Left lung (tissue), 10 donors: ENCODE results near the gene ENOX2. TPM values are rescaled to one million over a fixed set of nuclear protein-coding genes. Genes with fewer than 3 reads are reported as not detected.

Experiments used
- ATAC-seq: fragments of 200-7000 bp; cut with Tn5 transposase; one replicate; pipeline ENCODE4 v1.9.1; 2020; ENCODE audit warnings: moderate library complexity
- DNase-seq, 4 donors: peaks; one replicate each; pipeline ENCODE4 v3.0.0-alpha.2; 2013 to 2020
- H3K27ac ChIP-seq, 2 donors: fragments of 200-600 bp; sonication (generic) in 1 of 2; one replicate each; pipeline versions ENCODE4 v1.5.0 to v1.8.0; 2020 to 2021
- H3K27me3 ChIP-seq, 2 donors: fragments of 200-600 bp; sonication (generic) in 1 of 2; one replicate each; pipeline versions ENCODE4 v1.5.0 to v1.8.0; 2020 to 2021
- H3K36me3 ChIP-seq, 2 donors: fragments of 200-600 bp; sonication (generic) in 1 of 2; one replicate each; pipeline versions ENCODE4 v1.5.0 to v1.8.0; 2020 to 2021
- H3K4me1 ChIP-seq, 2 donors: fragments of 200-600 bp; one replicate each; pipeline ENCODE4 v1.8.0; 2021
- H3K4me3 ChIP-seq, 2 donors: fragments of 200-600 bp; sonication (generic) in 1 of 2; one replicate each; pipeline versions ENCODE4 v1.5.0 to v1.8.0; 2020 to 2021; ENCODE audit warnings: mild to moderate bottlenecking in 1 of 2
- H3K9me3 ChIP-seq, 2 donors: fragments of 200-600 bp; sonication (generic) in 1 of 2; one replicate each; pipeline versions ENCODE4 v1.5.0 to v1.8.0; 2020 to 2021
- intact Hi-C, 2 donors: fragments of 100-400 bp; cut with DNase I; formaldehyde crosslinking; loops; one replicate each; pipeline versions ENCODE4 v1.11.2 to v1.14.2; 2022
- polyA plus RNA-seq, 6 donors: library from polyadenylated mRNA; unstranded; fragments of 120-200 nt; gene quantifications; one replicate each; pipeline ENCODE4 v1.2.1, GENCODE V29; 2013; ENCODE audit not compliant: insufficient read length in 6 of 6
- total RNA-seq, 2 donors: library from RNA; stranded (reverse); fragmentation: NEBNext Ultra II Directional; extraction: Animal tissue kit (Norgen Biotek cat#: 25700); gene quantifications; one replicate each; pipeline ENCODE4 v1.2.1, GENCODE V29; 2021
- TF ChIP-seq, protein P1 (sequence below), 2 donors: fragments of 200-600 bp; sonication (generic) in 1 of 2; IDR thresholded peaks; one replicate each; pipeline versions ENCODE4 v1.5.0 to v1.8.0; 2021; ENCODE audit warnings: antibody characterized with exemption in 2 of 2
- donor health status: DM: no; HTN: yes; CAD: no.
- donor health status: DM: no; HTN: no; CAD: no.

The ENOX2 gene
- total and polyA plus RNA-seq, 8 donors = 2.0 to 13.4 (median 11.0) TPM

- intact Hi-C loops = no loop called here
- no peak overlapping the region for H3K27ac ChIP-seq
- ATAC-seq = no peak
Measured at GRCh38 chrX:130718137-130718536, 184.9 kb downstream of the ENOX2 start.

DNA sequence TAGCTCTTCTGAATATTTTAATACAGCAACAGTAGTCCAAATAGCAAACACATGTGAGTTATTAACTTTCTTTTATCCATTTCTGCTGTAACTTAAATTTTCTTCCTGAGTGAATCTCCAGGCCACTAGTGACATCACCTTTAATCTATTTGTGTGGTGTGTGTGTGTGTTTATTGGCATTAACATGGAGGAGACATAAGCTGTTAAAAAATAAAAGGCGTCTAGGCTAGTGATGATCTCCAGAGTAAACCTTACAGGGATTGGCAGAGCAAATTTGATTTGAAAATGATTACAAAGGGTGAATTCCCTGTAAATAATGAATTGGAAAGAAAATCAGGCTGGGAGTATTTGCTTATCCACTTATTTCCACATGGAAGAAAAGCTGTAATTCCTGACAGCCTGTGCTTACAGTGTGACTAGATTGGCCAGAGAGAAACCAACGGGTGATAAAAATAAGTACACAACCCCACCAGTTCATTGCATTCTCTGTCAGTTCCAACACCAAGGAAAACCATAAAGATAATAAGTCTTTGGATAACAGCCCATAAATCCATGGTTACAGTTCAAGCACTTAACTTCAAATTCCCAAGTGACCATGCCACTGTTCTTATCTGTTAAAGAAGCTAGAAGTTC is 186.1 kb downstream of the ENOX2 start:
- H3K36me3 ChIP-seq = no peaks in the 10 kb centered on the region
- intact Hi-C loops = no loop called here
- TF ChIP-seq, protein P1, sequence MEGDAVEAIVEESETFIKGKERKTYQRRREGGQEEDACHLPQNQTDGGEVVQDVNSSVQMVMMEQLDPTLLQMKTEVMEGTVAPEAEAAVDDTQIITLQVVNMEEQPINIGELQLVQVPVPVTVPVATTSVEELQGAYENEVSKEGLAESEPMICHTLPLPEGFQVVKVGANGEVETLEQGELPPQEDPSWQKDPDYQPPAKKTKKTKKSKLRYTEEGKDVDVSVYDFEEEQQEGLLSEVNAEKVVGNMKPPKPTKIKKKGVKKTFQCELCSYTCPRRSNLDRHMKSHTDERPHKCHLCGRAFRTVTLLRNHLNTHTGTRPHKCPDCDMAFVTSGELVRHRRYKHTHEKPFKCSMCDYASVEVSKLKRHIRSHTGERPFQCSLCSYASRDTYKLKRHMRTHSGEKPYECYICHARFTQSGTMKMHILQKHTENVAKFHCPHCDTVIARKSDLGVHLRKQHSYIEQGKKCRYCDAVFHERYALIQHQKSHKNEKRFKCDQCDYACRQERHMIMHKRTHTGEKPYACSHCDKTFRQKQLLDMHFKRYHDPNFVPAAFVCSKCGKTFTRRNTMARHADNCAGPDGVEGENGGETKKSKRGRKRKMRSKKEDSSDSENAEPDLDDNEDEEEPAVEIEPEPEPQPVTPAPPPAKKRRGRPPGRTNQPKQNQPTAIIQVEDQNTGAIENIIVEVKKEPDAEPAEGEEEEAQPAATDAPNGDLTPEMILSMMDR (IDR thresholded peaks at IDR 0.05) = no peak
- ATAC-seq (no peak), DNase-seq (no peak)
- H3K27me3 ChIP-seq = no peaks in the 10 kb centered on the region
- no peaks in the 10 kb centered on the region for H3K4me1 ChIP-seq
- no peaks in the 10 kb centered on the region for H3K9me3 ChIP-seq
- no peak overlapping the region for H3K27ac ChIP-seq
- no peak overlapping the region for H3K4me3 ChIP-seq

More at GRCh38 chrX:130718137-130718536, 184.9 kb downstream of the ENOX2 start:
- Histone ChIP-seq H3K36me3 (no peaks in the 10 kb centered on the region), H3K9me3 (no peaks in the 10 kb centered on the region), H3K4me3 (no peak overlapping the region), H3K4me1 (no peaks in the 10 kb centered on the region), H3K27me3 (no peaks in the 10 kb centered on the region)
- no peak for DNase-seq
- TF ChIP-seq, protein P1 (IDR thresholded peaks at IDR 0.05) = no peak

- Histone ChIP-seq H3K4me1 (no peaks in the 10 kb centered on the region), H3K9me3 (no peaks in the 10 kb centered on the region), H3K27me3 (no peaks in the 10 kb centered on the region), H3K27ac (no peak overlapping the region), H3K4me3 (no peak overlapping the region), H3K36me3 (no peaks in the 10 kb centered on the region)
- intact Hi-C loops = no loop called here
- TF ChIP-seq, protein P1 (IDR thresholded peaks at IDR 0.05) = no peak
- ATAC-seq (no peak), DNase-seq (no peak)
Measured at GRCh38 chrX:130716346-130716745, 186.7 kb downstream of the ENOX2 start.

DNA sequence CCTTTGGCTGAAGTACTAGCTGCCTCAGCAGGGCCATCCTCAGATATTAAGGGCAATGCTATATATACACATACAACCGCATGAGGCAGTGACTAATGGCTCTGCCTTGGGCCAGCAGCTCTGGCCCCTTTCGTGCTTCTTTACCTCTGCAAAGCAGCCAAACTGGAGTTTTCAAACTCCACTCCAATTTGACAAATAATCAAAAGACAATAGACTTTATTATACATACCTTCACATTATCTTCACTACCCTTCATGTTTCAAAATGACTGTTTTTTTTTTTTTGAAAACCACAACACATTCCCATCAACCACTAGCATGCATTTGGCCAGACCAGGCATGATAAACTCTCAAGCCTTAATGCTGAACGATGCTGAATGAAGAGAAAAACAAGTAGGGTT is 187.7 kb downstream of the ENOX2 start:
- DNase-seq (no peak), ATAC-seq (no peak)
- Histone ChIP-seq H3K4me3 (no peak overlapping the region), H3K9me3 (no peaks in the 10 kb centered on the region), H3K36me3 (no peaks in the 10 kb centered on the region), H3K4me1 (no peaks in the 10 kb centered on the region), H3K27me3 (no peaks in the 10 kb centered on the region), H3K27ac (no peak overlapping the region)
- intact Hi-C loops = no loop called here
- TF ChIP-seq, protein P1 (IDR thresholded peaks at IDR 0.05) = no peak

DNA sequence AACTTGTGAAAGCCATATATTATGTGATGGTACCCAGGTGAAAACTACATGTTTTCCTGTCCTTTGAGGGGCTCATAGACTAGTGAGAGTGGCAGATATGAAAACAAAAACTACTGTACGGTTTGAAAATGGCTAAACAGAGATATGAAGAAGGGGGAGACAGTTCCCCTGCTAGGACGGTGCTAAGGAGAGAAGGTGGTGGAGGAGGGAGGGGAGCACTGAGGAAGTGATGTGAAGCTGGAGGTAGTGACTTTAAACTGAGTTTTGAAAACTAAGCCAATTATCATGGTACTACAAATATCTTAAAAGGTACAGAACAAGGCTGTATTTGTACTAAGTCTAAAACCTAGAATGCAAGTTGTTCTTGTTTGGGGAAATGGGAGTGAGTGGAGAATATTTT is 188.3 kb downstream of the ENOX2 start:
- intact Hi-C loops = no loop called here
- DNase-seq = no peak
- H3K9me3 ChIP-seq = no peaks in the 10 kb centered on the region
- H3K4me1 ChIP-seq = no peaks in the 10 kb centered on the region
- H3K4me3 ChIP-seq = no peak overlapping the region
- no peaks in the 10 kb centered on the region for H3K27me3 ChIP-seq
- no peak overlapping the region for H3K27ac ChIP-seq
- TF ChIP-seq, protein P1 (IDR thresholded peaks at IDR 0.05) = no peak
- no peak for ATAC-seq
- H3K36me3 ChIP-seq = no peaks in the 10 kb centered on the region
